GM12878 (cell line): ENCODE data around the gene BCR. TPM values are rescaled to one million over a fixed set of nuclear protein-coding genes. Genes with fewer than 3 reads are reported as not detected.

Experiments
- ATAC-seq: fragments of 200-7000 bp; cut with Tn5 transposase; 3 replicates; pipeline ENCODE4 v1.9.1; 2020; ENCODE audit warnings: mild to moderate bottlenecking, moderate library complexity
- BruUV-seq: library from RNA; stranded (reverse); fragments of 400-500 nt; replicated peaks from 2 replicates; lab custom pipeline; 2021; lab: Mats Ljungman, UMichigan
- CTCF ChIA-PET: fragments of 300-600 bp; sonication (Branson Sonifier 250); formaldehyde crosslinking; extraction: SDS; loops from one replicate; lab custom pipeline; 2021; ENCODE audit warnings: inconsistent platforms; lab: Yijun Ruan, JAX
- POLR2A ChIA-PET: fragments of 350-600 bp; formaldehyde crosslinking; extraction: SDS; loops from one replicate; lab custom pipeline; 2021; ENCODE audit warnings: inconsistent platforms; lab: Charles Lee
- RAD21 ChIA-PET: fragments of 300-600 bp; sonication (Branson Sonifier 250); formaldehyde crosslinking; loops from one replicate; lab custom pipeline; 2023; ENCODE audit warnings: antibody characterized with exemption; ENCODE audit not compliant: unreplicated experiment; lab: Charles Lee
- SMC1A ChIA-PET: fragments of 300-600 bp; sonication (Branson Sonifier 250); formaldehyde crosslinking; loops from one replicate; lab custom pipeline; 2023; ENCODE audit not compliant: unreplicated experiment, uncharacterized antibody; lab: Charles Lee
- DNase-seq: peaks from one replicate; pipeline ENCODE4 v3.0.0-alpha.2; 2011; ENCODE audit warnings: low read depth, low spot score
- FAIRE-seq: peaks from 3 replicates; lab custom pipeline; 2011; peaks lifted over from hg19 to GRCh38; lab: Jason Lieb, UNC
- H2AFZ ChIP-seq: 2 replicates; pipeline ENCODE4 v1.6.0; 2011; ENCODE audit warnings: low read depth, low read length, control low read depth; ENCODE audit not compliant: control insufficient read depth
- H3K27ac ChIP-seq: 2 replicates; pipeline ENCODE4 v1.5.1; 2011; ENCODE audit warnings: control low read depth; ENCODE audit not compliant: control insufficient read depth, insufficient read depth
- H3K27me3 ChIP-seq, 2 experiments: replicated peaks in 1 of 2; 2 replicates each; pipeline versions ENCODE4 v1.6.0 to v1.6.1; 2011; ENCODE audit warnings: low read length in 1 of 2; ENCODE audit not compliant: control insufficient read depth in 2 of 2, insufficient read depth in 2 of 2
- H3K36me3 ChIP-seq, 2 experiments: 2 replicates each; pipeline ENCODE4 v1.5.1; 2011; ENCODE audit warnings: low read length in 1 of 2; ENCODE audit not compliant: control insufficient read depth in 2 of 2, insufficient read depth in 2 of 2
- H3K4me1 ChIP-seq: 2 replicates; pipeline ENCODE4 v1.6.1; 2011; ENCODE audit warnings: mild to moderate bottlenecking, low read length, moderate library complexity, mixed read lengths; ENCODE audit not compliant: control insufficient read depth, insufficient read depth
- H3K4me2 ChIP-seq: 2 replicates; pipeline ENCODE4 v1.6.0; 2011; ENCODE audit warnings: control low read depth; ENCODE audit not compliant: control insufficient read depth, insufficient read depth
- H3K4me3 ChIP-seq: fragments of 200-600 bp; sonication (generic); 2 replicates; pipeline ENCODE4 v1.5.1; 2016
- H3K79me2 ChIP-seq: 2 replicates; pipeline ENCODE4 v1.6.0; 2011; ENCODE audit warnings: low read length; ENCODE audit not compliant: control insufficient read depth, insufficient read depth
- H3K9ac ChIP-seq: 2 replicates; pipeline ENCODE4 v1.8.0; 2011; ENCODE audit warnings: low read length, control low read depth, mixed read lengths; ENCODE audit not compliant: control insufficient read depth, insufficient read depth
- H3K9me3 ChIP-seq: replicated peaks from 3 replicates; pipeline ENCODE4 v1.5.1; 2011; ENCODE audit warnings: mild to moderate bottlenecking, low read length; ENCODE audit not compliant: control insufficient read depth, insufficient read depth
- H4K20me1 ChIP-seq: 2 replicates; pipeline ENCODE4 v1.6.0; 2011; ENCODE audit not compliant: control insufficient read depth, insufficient read depth
- ATF2 ChIP-seq: IDR thresholded peaks from 2 replicates; pipeline ENCODE4 v1.6.1; 2012; ENCODE audit warnings: low read length, inconsistent platforms
- BHLHE40 ChIP-seq, 2 experiments: fragments of 450-650 bp in 1 of 2; IDR thresholded peaks; 2 replicates each; pipeline ENCODE4 v1.6.1; 2011 to 2017; ENCODE audit warnings: low read depth in 2 of 2, borderline replicate concordance in 1 of 2, improper control_type of control experiment in 1 of 2, low read length in 1 of 2, mild to moderate bottlenecking in 1 of 2
- E4F1 ChIP-seq: fragments of 450-650 bp; IDR thresholded peaks from 2 replicates; pipeline ENCODE4 v1.6.1; 2018; ENCODE audit warnings: borderline replicate concordance, mild to moderate bottlenecking; ENCODE audit not compliant: partially characterized antibody
- ETV6 ChIP-seq, 2 experiments: fragments of 450-650 bp in 1 of 2; IDR thresholded peaks in 1 of 2; conservative IDR thresholded peaks in 1 of 2; 2 replicates each; pipeline ENCODE4 v1.6.1; 2014; ENCODE audit warnings: antibody characterized with exemption in 1 of 2, borderline replicate concordance in 1 of 2, low read depth in 1 of 2, mild to moderate bottlenecking in 1 of 2, moderate library complexity in 1 of 2
- MEF2A ChIP-seq: IDR thresholded peaks from 2 replicates; pipeline ENCODE4 v1.6.1; 2011; ENCODE audit warnings: low read depth, mild to moderate bottlenecking, low read length, moderate library complexity; ENCODE audit not compliant: insufficient read depth
- MLLT1 ChIP-seq: fragments of 450-650 bp; IDR thresholded peaks from 2 replicates; pipeline ENCODE4 v1.6.1; 2016; ENCODE audit warnings: mild to moderate bottlenecking
- NFXL1 ChIP-seq: fragments of 450-650 bp; IDR thresholded peaks from 2 replicates; pipeline ENCODE4 v1.6.1; 2017; ENCODE audit warnings: antibody characterized with exemption, mild to moderate bottlenecking, borderline replicate concordance
- NKRF ChIP-seq: fragments of 450-650 bp; conservative IDR thresholded peaks from 2 replicates; pipeline ENCODE4 v1.6.1; 2017; ENCODE audit warnings: mild to moderate bottlenecking, moderate library complexity
- PAX8 ChIP-seq: fragments of 450-650 bp; IDR thresholded peaks from 2 replicates; pipeline ENCODE4 v1.6.1; 2017; ENCODE audit warnings: mild to moderate bottlenecking, moderate library complexity
- POLR2AphosphoS5 ChIP-seq: IDR thresholded peaks from 2 replicates; pipeline ENCODE4 v1.6.1; 2011; ENCODE audit warnings: mild to moderate bottlenecking, low read length, inconsistent platforms
- SREBF2 ChIP-seq: IDR thresholded peaks from 2 replicates; pipeline ENCODE4 v1.6.1; 2012; ENCODE audit warnings: mild to moderate bottlenecking, low read length
- TARDBP ChIP-seq: IDR thresholded peaks from 2 replicates; pipeline ENCODE4 v1.6.1; 2016; ENCODE audit warnings: borderline replicate concordance
- TCF7 ChIP-seq: IDR thresholded peaks from 2 replicates; pipeline ENCODE4 v1.6.1; 2014; ENCODE audit warnings: antibody characterized with exemption, borderline replicate concordance
- YY1 ChIP-seq: IDR thresholded peaks from 2 replicates; pipeline ENCODE4 v1.6.1; 2011; ENCODE audit warnings: low read depth, mild to moderate bottlenecking, low read length
- WGBS: methylation state at CpG from one replicate; pipeline ENCODE4 v1.1.6; 2016; ENCODE audit warnings: low lambda C conversion rate; ENCODE audit not compliant: insufficient replicate concordance, insufficient coverage; ENCODE audit errors: missing lambda C conversion rate; 5-methylcytosine and 5-hydroxymethylcytosine counted together
- in situ Hi-C: fragments of 300-500 bp; cut with MboI; formaldehyde crosslinking; loops from 9 replicates; pipeline ENCODE4 v1.14.3; 2018; ENCODE audit warnings: mixed read lengths
- intact Hi-C: fragments of 100-400 bp; cut with micrococcal nuclease; formaldehyde crosslinking; loops from one replicate; pipeline ENCODE4 v1.14.2; 2022; ENCODE audit not compliant: unreplicated experiment
- polyA plus RNA-seq, 11 experiments: library from polyadenylated mRNA; depleted of rRNA in 4 of 11; unstranded in 6 of 11; stranded (reverse) in 5 of 11; fragments of >200 nt; fragmentation: Nextera tagmentation in 4 of 11; fragmentation: Illumina TruSeq in 1 of 11; extraction: Ambion mirVana in 4 of 11; extraction: Trizol in 1 of 11; gene quantifications; 1 replicate in 1 of 11; 2 replicates in 10 of 11; pipeline versions ENCODE4 v1.2.1 to v1.2.3, GENCODE V29; 2011 to 2016; ENCODE audit warnings: inconsistent platforms in 2 of 11, missing spikeins in 2 of 11, low read depth in 1 of 11
- total RNA-seq, 4 experiments: library from RNA; depleted of rRNA in 3 of 4; stranded (reverse); fragments of >200 nt in 3 of 4; fragmentation: Illumina TruSeq in 1 of 4; extraction: Trizol in 1 of 4; gene quantifications; 2 replicates each; pipeline versions ENCODE4 v1.2.1 to v1.2.3, GENCODE V29; 2013 to 2021

BCR gene
- total and polyA plus RNA-seq, 10 of the 15 experiments (the other 5 are each of a cell fraction or from before 2014, with no cell fraction given) = 1.7 to 64.7 (median 18.4) TPM

GRCh38 chr22:23222033-23222792 is 41.9 kb downstream of the BCR start:
- peaks cover 37% of the 10 kb centered on the region for H3K4me1 ChIP-seq
- no peak overlapping the region for H3K4me2 ChIP-seq
- no peak overlapping the region for H2AFZ ChIP-seq
- no peak overlapping the region for H3K4me3 ChIP-seq
- no peaks in the 10 kb centered on the region; the same call in 1 of the 2 replicates for H4K20me1 ChIP-seq
- H3K36me3 ChIP-seq = peaks cover 0 to 5% of the 10 kb centered on the region in 2 experiments; a peak in 2 of 4 replicates
- ChIA-PET RAD21 (no interaction called here), POLR2A (interaction anchor here (0.6 kb wide), 1 partner anchor 37 kb away, joined by 4 read pairs; no protein-coding TSS in a partner anchor), SMC1A (no interaction called here), CTCF (no interaction called here)
- ATAC-seq (no peak), FAIRE-seq (no peak), DNase-seq (no peak)
- H3K27me3 ChIP-seq = no peaks in the 10 kb centered on the region
- 91% methylated on average over 11 of the region's 11 CpGs for WGBS
- H3K9me3 ChIP-seq = no peaks in the 10 kb centered on the region
- no peak overlapping the region for H3K9ac ChIP-seq
- BruUV-seq = no TSS peak
- H3K27ac ChIP-seq = no peak overlapping the region
- peaks cover 28% of the 10 kb centered on the region for H3K79me2 ChIP-seq
- in situ Hi-C loops = no loop called here
- intact Hi-C loops = no loop called here
- TF ChIP-seq MEF2A (no peak), ATF2 (no peak), YY1 (no peak), SREBF2 (no peak), NFXL1 (no peak), NKRF (no peak), ETV6 (conservative IDR thresholded peaks at IDR 0.05 in 1 of 2, IDR thresholded peaks at IDR 0.05 in 1 of 2; ENCODE audit: borderline replicate concordance in 1 of 2, low read depth in 1 of 2) (no peak), POLR2AphosphoS5 (no peak), E4F1 (no peak), BHLHE40 (IDR thresholded peaks at IDR 0.05; ENCODE audit: borderline replicate concordance in 1 of 2, low read depth in 2 of 2, low read length in 1 of 2) (no peak), TARDBP (no peak), MLLT1 (no peak), PAX8 (no peak), TCF7 (no peak)
